Right cardiac atrium (tissue), 5 donors: ENCODE results near the gene ZCCHC17. TPM values are rescaled to one million over a fixed set of nuclear protein-coding genes. Genes with fewer than 3 reads are reported as not detected.
A peak's percentile ranks its signal among the peaks of the same experiment; 100 is the strongest.
"Not testable (repeated sequence)": the region's sequence is repeated elsewhere in the genome, so short reads cannot be mapped to it uniquely, and the experiment has no call there.

Experiments
- ATAC-seq, 2 donors: fragments of 200-7000 bp; cut with Tn5 transposase; one replicate each; pipeline versions ENCODE4 v1.8.0 to v1.9.1; 2020; ENCODE audit warnings: moderate library complexity in 2 of 2, mild to moderate bottlenecking in 1 of 2
- DNase-seq, 3 donors: peaks; one replicate each; pipeline ENCODE4 v3.0.0-alpha.2; 2020
- H3K27ac ChIP-seq: one replicate; pipeline ENCODE4 v1.5.1; 2013; ENCODE audit warnings: mild to moderate bottlenecking, low read length, control low read depth, moderate library complexity
- H3K27me3 ChIP-seq: one replicate; pipeline ENCODE4 v1.6.1; 2013; ENCODE audit not compliant: control insufficient read depth, insufficient read depth
- H3K4me1 ChIP-seq: one replicate; pipeline ENCODE4 v1.6.1; 2013; ENCODE audit warnings: low read length; ENCODE audit not compliant: control insufficient read depth, insufficient read depth
- H3K4me3 ChIP-seq: one replicate; pipeline ENCODE4 v1.5.1; 2013; ENCODE audit warnings: low read length, control low read depth
- H3K9me3 ChIP-seq: one replicate; pipeline ENCODE4 v1.6.1; 2013; ENCODE audit warnings: low read length; ENCODE audit not compliant: control insufficient read depth
- WGBS: extraction: QIAGEN DNeasy Blood & Tissue Kit; methylation state at CpG from one replicate; pipeline ENCODE4 v1.1.7; 2013; 5-methylcytosine and 5-hydroxymethylcytosine counted together
- intact Hi-C, 4 donors: fragments of 100-400 bp; cut with DNase I; formaldehyde crosslinking; loops; one replicate each; pipeline versions ENCODE4 v1.11.0 to v1.14.0; 2022 to 2023
- polyA plus RNA-seq: library from polyadenylated mRNA; stranded (reverse); fragments of 200-250 nt; gene quantifications from one replicate; pipeline ENCODE4 v1.2.3, GENCODE V29; 2013
- total RNA-seq, 4 donors: library from RNA; stranded (reverse); fragmentation: NEBNext Ultra II Directional; extraction: Animal tissue kit (Norgen Biotek cat#: 25700); gene quantifications; one replicate each; pipeline ENCODE4 v1.2.1, GENCODE V29; 2021
- donor health status: healthy with polysubstance abuse.
- donor health status: DM: no; HTN: yes; CAD: no.
- donor health status: DM: no; HTN: no; CAD: no.
- donor health status: DM: no; HTN: yes; CAD: no; lungs with severe emphysema.
- donor health status: DM: yes; HTN: yes; CAD: no.

The ZCCHC17 gene
- total and polyA plus RNA-seq, 5 donors = 14.7 to 23.5 (median 20.3) TPM

GRCh38 chr1:31266547-31266946, 30.3 kb upstream of the ZCCHC17 start:
- 89% methylated on average over 2 of the region's 2 CpGs for WGBS
- DNase-seq (no peak), ATAC-seq (no peak)
- no peak overlapping the region for H3K4me3 ChIP-seq
- no peaks in the 10 kb centered on the region for H3K9me3 ChIP-seq
- no peak overlapping the region for H3K27ac ChIP-seq
- H3K4me1 ChIP-seq = peaks cover 2% of the 10 kb centered on the region
- no peaks in the 10 kb centered on the region for H3K27me3 ChIP-seq
- intact Hi-C loops = no loop called here

- intact Hi-C loops = no loop called here
- ATAC-seq = no peak
- H3K4me3 ChIP-seq = no peak overlapping the region
- H3K4me1 ChIP-seq = no peaks in the 10 kb centered on the region
- H3K27me3 ChIP-seq = no peaks in the 10 kb centered on the region
- no peaks in the 10 kb centered on the region for H3K9me3 ChIP-seq
- H3K27ac ChIP-seq = no peak overlapping the region
- no peak for DNase-seq
- WGBS = 56% methylated on average over 3 of the region's 3 CpGs
Measured at GRCh38 chr1:31272369-31272768, 24.5 kb upstream of the ZCCHC17 start.

GRCh38 chr1:31273619-31274018, 23.2 kb upstream of the ZCCHC17 start:
- Histone ChIP-seq H3K4me1 (no peaks in the 10 kb centered on the region), H3K27me3 (no peaks in the 10 kb centered on the region), H3K9me3 (no peaks in the 10 kb centered on the region), H3K4me3 (no peak overlapping the region), H3K27ac (no peak overlapping the region)
- DNase-seq (no peak), ATAC-seq (no peak)
- WGBS = 79% methylated on average over 2 of the region's 2 CpGs
- intact Hi-C loops = no loop called here

- 93% methylated on average over 9 of the region's 9 CpGs for WGBS
- intact Hi-C loops = not testable (repeated sequence)
Measured at GRCh38 chr1:31282426-31282825, 14.4 kb upstream of the ZCCHC17 start.

GRCh38 chr1:31287791-31288190, 9.0 kb upstream of the ZCCHC17 start:
- WGBS = 97% methylated on average over 4 of the region's 4 CpGs
- H3K27me3 ChIP-seq, H3K9me3 ChIP-seq, H3K27ac ChIP-seq, intact Hi-C loops, H3K4me1 ChIP-seq, DNase-seq, ATAC-seq, H3K4me3 ChIP-seq: not testable (repeated sequence)

More at GRCh38 chr1:31282426-31282825, 14.4 kb upstream of the ZCCHC17 start:
- not testable (repeated sequence) for H3K27me3 ChIP-seq, ATAC-seq, H3K9me3 ChIP-seq, H3K4me3 ChIP-seq, DNase-seq, H3K27ac ChIP-seq, H3K4me1 ChIP-seq

GRCh38 chr1:31289021-31289420, 7.8 kb upstream of the ZCCHC17 start:
- Histone ChIP-seq H3K27me3 (no peaks in the 10 kb centered on the region), H3K9me3 (no peaks in the 10 kb centered on the region), H3K4me3 (no peak overlapping the region), H3K4me1 (no peaks in the 10 kb centered on the region), H3K27ac (no peak overlapping the region)
- 57% methylated on average over 4 of the region's 4 CpGs for WGBS
- intact Hi-C loops = no loop called here
- DNase-seq (no peak), ATAC-seq (no peak)

GRCh38 chr1:31295874-31296485, 852 bp upstream of the ZCCHC17 start:
- ATAC-seq (no peak), DNase-seq (no peak)
- peak overlapping the region; percentile 88 for H3K27ac ChIP-seq
- no peaks in the 10 kb centered on the region for H3K9me3 ChIP-seq
- intact Hi-C loops = no loop called here
- peaks cover 8% of the 10 kb centered on the region for H3K4me1 ChIP-seq
- no peaks in the 10 kb centered on the region for H3K27me3 ChIP-seq
- WGBS = 14% methylated on average over 17 of the region's 17 CpGs
- H3K4me3 ChIP-seq = peak overlapping the region; percentile 88

GRCh38 chr1:31297277-31298247, 730 bp downstream of the ZCCHC17 start:
- ATAC-seq (no peak), DNase-seq (no peak)
- Histone ChIP-seq H3K4me1 (peaks cover 8% of the 10 kb centered on the region), H3K4me3 (peak overlapping the region; percentile 78), H3K9me3 (no peaks in the 10 kb centered on the region), H3K27me3 (no peaks in the 10 kb centered on the region), H3K27ac (peak overlapping the region; percentile 94)
- intact Hi-C loops = no loop called here
- 2% methylated on average over 23 of the region's 23 CpGs for WGBS

GRCh38 chr1:31299365-31299764, 2.5 kb downstream of the ZCCHC17 start:
- DNase-seq (no peak), ATAC-seq (no peak)
- WGBS = 100% methylated on average over 1 of the region's 1 CpG
- no peak overlapping the region for H3K4me3 ChIP-seq
- no peak overlapping the region for H3K27ac ChIP-seq
- intact Hi-C loops = no loop called here
- H3K27me3 ChIP-seq = no peaks in the 10 kb centered on the region
- H3K4me1 ChIP-seq = peaks cover 8% of the 10 kb centered on the region
- no peaks in the 10 kb centered on the region for H3K9me3 ChIP-seq

GRCh38 chr1:31300193-31300592, 3.4 kb downstream of the ZCCHC17 start:
- 92% methylated on average over 3 of the region's 3 CpGs for WGBS
- no peak overlapping the region for H3K27ac ChIP-seq
- intact Hi-C loops = no loop called here
- no peak for DNase-seq
- peaks cover 8% of the 10 kb centered on the region for H3K4me1 ChIP-seq
- no peaks in the 10 kb centered on the region for H3K9me3 ChIP-seq
- no peak overlapping the region for H3K4me3 ChIP-seq
- no peak for ATAC-seq
- H3K27me3 ChIP-seq = no peaks in the 10 kb centered on the region

- intact Hi-C loops = no loop called here
- ATAC-seq = no peak
- Histone ChIP-seq H3K4me3 (no peak overlapping the region), H3K27ac (no peak overlapping the region), H3K9me3 (no peaks in the 10 kb centered on the region), H3K27me3 (no peaks in the 10 kb centered on the region), H3K4me1 (peaks cover 2% of the 10 kb centered on the region)
- DNase-seq = no peak
- WGBS = 77% methylated on average over 7 of the region's 7 CpGs
Measured at GRCh38 chr1:31302709-31303441, 6.0 kb downstream of the ZCCHC17 start.
